Epithelial cell of esophagus (primary cell): ENCODE measurements around the gene PATL2.
"Not testable (repeated sequence)": the region's sequence is repeated elsewhere in the genome, so short reads cannot be mapped to it uniquely, and the experiment has no call there.

Experiments used
- DNase-seq: peaks from one replicate; pipeline ENCODE4 v3.0.0; 2010; ENCODE audit warnings: low read depth
- H3K4me3 ChIP-seq: 2 replicates; pipeline ENCODE4 v1.5.1; 2011; ENCODE audit warnings: mild to moderate bottlenecking, low read length, control low read depth
- TF ChIP-seq, protein P1 (sequence below): IDR thresholded peaks from 2 replicates; pipeline ENCODE4 v1.5.1; 2011; ENCODE audit warnings: low read depth, mild to moderate bottlenecking, low read length, control low read depth, inconsistent platforms; ENCODE audit not compliant: insufficient read depth; ENCODE audit errors: missing control alignments

Gene PATL2

DNA sequence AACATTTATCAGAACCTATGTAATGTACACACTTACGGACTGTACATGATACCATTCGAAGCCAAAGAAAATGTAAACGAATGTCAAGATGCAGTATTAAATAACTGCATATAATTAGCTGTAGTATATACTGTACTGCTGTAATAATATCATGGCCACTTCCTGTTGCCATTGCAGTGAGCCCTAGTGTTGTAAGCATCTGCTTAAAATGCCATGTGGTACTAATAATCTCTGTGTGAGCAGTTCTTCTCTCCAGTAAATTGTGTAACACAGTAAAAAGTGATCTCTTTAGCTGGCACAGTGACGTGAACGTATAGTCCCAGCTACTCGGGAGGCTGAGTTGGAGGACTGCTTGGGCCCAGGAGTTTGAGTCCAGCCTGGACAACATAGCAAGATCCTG lies 56.3 kb downstream of the PATL2 start:
- DNase-seq = no peak
- H3K4me3 ChIP-seq = no peak overlapping the region
- TF ChIP-seq, protein P1, sequence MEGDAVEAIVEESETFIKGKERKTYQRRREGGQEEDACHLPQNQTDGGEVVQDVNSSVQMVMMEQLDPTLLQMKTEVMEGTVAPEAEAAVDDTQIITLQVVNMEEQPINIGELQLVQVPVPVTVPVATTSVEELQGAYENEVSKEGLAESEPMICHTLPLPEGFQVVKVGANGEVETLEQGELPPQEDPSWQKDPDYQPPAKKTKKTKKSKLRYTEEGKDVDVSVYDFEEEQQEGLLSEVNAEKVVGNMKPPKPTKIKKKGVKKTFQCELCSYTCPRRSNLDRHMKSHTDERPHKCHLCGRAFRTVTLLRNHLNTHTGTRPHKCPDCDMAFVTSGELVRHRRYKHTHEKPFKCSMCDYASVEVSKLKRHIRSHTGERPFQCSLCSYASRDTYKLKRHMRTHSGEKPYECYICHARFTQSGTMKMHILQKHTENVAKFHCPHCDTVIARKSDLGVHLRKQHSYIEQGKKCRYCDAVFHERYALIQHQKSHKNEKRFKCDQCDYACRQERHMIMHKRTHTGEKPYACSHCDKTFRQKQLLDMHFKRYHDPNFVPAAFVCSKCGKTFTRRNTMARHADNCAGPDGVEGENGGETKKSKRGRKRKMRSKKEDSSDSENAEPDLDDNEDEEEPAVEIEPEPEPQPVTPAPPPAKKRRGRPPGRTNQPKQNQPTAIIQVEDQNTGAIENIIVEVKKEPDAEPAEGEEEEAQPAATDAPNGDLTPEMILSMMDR = no peak

GRCh38 chr15:44647637-44648036 lies 63.5 kb downstream of the PATL2 start:
- no peak overlapping the region for H3K4me3 ChIP-seq
- TF ChIP-seq, protein P1 = no peak
- DNase-seq = no peak

DNA sequence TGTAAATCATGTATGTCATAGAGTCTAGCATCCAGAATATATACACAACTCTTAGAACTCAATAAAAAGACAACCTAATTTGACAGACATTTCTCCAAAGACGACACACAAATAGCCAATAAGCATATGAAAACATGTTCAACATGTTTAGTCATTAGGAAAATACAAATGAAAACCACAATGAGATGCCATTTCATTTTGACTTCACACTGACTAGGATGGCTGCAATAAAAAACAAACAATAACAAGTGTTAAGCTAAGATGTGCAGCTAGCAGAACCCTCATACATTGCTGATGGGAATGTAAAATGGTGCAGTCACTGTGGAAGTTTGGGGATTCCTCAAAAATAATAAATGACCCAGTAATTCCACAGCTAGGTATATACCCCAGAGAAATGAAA lies 64.1 kb downstream of the PATL2 start:
- DNase-seq = no peak
- no peak overlapping the region for H3K4me3 ChIP-seq
- TF ChIP-seq, protein P1 = no peak

DNA sequence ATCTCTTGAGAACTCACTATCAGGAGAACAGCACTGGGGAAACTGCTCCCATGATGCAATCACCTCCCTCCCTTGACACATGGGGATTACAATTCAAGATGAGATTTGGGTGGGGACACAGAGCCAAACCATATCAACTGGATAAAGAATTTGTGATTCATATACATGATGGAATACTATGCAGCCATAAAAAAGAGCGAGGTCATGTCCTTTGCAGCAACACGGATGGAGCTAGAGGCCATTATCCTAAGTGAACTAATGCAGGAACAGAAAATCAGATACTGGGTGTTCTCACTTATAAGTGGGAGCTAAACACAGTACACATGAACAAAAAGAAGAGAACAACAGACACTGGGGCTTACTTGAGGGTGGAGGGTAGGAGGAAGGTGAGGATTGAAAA lies 64.7 kb downstream of the PATL2 start:
- no peak overlapping the region for H3K4me3 ChIP-seq
- no peak for DNase-seq
- TF ChIP-seq, protein P1 = no peak

DNA sequence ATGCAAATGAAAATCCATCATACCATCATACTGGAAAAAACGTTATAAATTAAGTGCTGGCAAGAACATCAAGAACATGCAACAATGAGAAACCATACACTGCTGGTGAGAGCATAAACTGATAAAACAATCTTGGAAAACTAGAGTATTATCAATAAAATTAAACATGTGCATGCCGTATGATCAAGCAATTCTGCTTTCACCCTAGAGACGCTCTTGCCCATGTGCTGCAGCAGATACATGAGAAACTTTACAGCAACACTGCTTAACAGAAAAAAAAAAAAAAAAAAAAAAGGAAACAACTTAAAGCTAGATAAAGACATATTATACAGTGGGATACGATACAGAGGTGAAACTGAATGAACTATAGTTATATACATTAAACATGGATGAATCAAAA lies 69.5 kb downstream of the PATL2 start:
- no peak for DNase-seq
- TF ChIP-seq, protein P1 = no peak
- no peak overlapping the region for H3K4me3 ChIP-seq

DNA sequence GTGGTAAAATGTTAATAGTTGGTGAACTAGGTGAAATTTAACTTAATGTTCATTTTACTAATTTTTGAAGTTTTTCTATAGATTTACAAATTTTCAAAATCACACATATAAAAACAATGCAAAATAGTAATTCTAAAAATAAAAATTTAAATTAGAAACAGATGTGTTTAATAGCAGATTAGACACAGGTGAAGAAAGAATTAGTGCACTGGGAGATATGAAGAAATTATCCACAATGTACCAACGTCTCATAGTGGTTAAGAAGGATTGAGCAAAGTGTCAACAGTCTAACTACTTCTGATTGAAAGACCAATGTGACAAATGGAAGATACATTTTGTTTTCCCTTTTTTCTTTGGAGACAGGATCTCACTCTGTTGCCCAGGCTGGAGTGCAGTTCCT lies 74.1 kb downstream of the PATL2 start:
- H3K4me3 ChIP-seq = no peak overlapping the region
- TF ChIP-seq, protein P1 = no peak
- DNase-seq = no peak

DNA sequence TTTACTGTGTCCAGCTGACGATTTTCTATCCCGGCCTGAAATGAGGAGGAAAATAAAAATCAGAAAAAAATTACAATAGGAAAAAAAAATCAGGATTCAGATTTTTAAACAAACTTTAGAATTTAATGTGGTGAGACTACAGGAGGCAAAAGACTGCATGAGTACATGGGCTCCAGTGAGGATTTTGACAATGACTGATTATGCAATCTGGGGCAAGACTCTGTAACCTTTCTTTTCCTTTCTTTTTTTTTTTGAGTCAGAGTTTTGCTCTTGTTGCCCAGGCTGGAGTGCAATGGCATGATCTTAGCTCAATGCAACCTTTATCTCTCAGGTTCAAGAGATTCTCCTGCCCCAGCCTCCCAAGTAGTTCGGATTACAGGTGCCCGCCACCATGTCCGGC lies 77.5 kb downstream of the PATL2 start:
- H3K4me3 ChIP-seq = no peak overlapping the region
- DNase-seq = peak; percentile 56
- TF ChIP-seq, protein P1 = no peak

DNA sequence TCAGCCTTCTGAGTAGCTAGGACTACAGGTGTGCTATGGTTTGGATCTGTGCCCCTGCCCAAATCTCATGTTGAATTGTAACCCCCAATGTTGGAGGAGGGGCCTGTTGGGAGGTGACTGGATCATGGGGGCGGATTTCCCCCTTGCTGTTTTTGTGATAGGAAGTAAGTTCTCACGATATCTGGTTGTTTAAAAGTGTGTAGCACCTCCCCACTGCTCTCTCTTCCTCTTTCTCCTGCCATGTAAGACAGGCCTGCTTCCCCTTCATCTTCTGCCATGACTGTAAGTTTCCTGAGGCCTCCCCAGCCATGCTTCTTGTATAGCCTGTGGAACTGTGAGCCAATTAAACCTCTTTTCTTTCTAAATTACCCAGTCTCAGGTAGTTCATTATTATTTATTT lies 85.8 kb downstream of the PATL2 start:
- not testable (repeated sequence) for H3K4me3 ChIP-seq, DNase-seq
